HepG2 (cell line): Measurements from ENCODE around the gene FBF1. TPM values are rescaled to one million over a fixed set of nuclear protein-coding genes. Genes with fewer than 3 reads are reported as not detected.
A peak's percentile ranks its signal among the peaks of the same experiment; 100 is the strongest.

Experiments
- AGO1 ChIP-seq: fragments of 200-400 bp; formaldehyde crosslinking; IDR thresholded peaks from 2 replicates; pipeline ENCODE4 v1.6.1; 2017; ENCODE audit warnings: mild to moderate bottlenecking, low read depth, low read length, moderate library complexity; ENCODE audit not compliant: poor library complexity, severe bottlenecking
- ATF7-NPFF ChIP-seq: sonication (generic); formaldehyde crosslinking; IDR thresholded peaks from 2 replicates; pipeline ENCODE4 v1.8.1; 2023; ENCODE audit warnings: mild to moderate bottlenecking, low read depth, missing genetic modification reagents, moderate library complexity
- GMEB2 ChIP-seq: IDR thresholded peaks from 2 replicates; pipeline ENCODE4 v1.6.1; 2016; ENCODE audit warnings: missing biosample characterization, missing genetic modification reagents, low read depth
- KLF15 ChIP-seq: sonication (generic); formaldehyde crosslinking; IDR thresholded peaks from 2 replicates; pipeline ENCODE4 v1.8.1; 2023; ENCODE audit warnings: borderline replicate concordance, mild to moderate bottlenecking, inconsistent platforms, missing genetic modification reagents, mixed read lengths
- MED8 ChIP-seq: sonication (generic); formaldehyde crosslinking; IDR thresholded peaks from 2 replicates; pipeline ENCODE4 v1.8.1; 2023; ENCODE audit warnings: mild to moderate bottlenecking, missing genetic modification reagents; ENCODE audit not compliant: insufficient replicate concordance
- NCOR1 ChIP-seq: fragments of 200-600 bp; sonication (generic); IDR thresholded peaks from 2 replicates; pipeline ENCODE4 v1.7.0; 2017; ENCODE audit warnings: antibody characterized with exemption, low read length, borderline replicate concordance
- PHF5A ChIP-seq: IDR thresholded peaks from one replicate; pipeline ENCODE4 v1.6.1; 2018; ENCODE audit warnings: low read depth, missing genetic modification reagents; ENCODE audit not compliant: unreplicated experiment
- POGZ ChIP-seq: sonication (generic); formaldehyde crosslinking; IDR thresholded peaks from 2 replicates; pipeline ENCODE4 v1.4.0; 2020; ENCODE audit warnings: mild to moderate bottlenecking, missing genetic modification reagents
- REST ChIP-seq, 2 experiments: IDR thresholded peaks; 2 replicates each; pipeline ENCODE4 v1.6.1; 2011 to 2012; ENCODE audit warnings: low read length in 2 of 2, borderline replicate concordance in 1 of 2, low read depth in 1 of 2, mild to moderate bottlenecking in 1 of 2, moderate library complexity in 1 of 2
- RORA ChIP-seq: sonication (generic); formaldehyde crosslinking; IDR thresholded peaks from 2 replicates; pipeline ENCODE4 v1.5.0; 2020; ENCODE audit warnings: mild to moderate bottlenecking, missing genetic modification reagents, moderate library complexity
- SMC3 ChIP-seq: IDR thresholded peaks from 2 replicates; pipeline ENCODE4 v1.6.1; 2011; ENCODE audit warnings: low read length, improper control_type of control experiment
- SP1 ChIP-seq, 2 experiments: fragments of 450-650 bp in 1 of 2; sonication (generic) in 1 of 2; formaldehyde crosslinking in 1 of 2; IDR thresholded peaks; 2 replicates each; pipeline versions ENCODE4 v1.4.0 to v1.6.1; 2016 to 2020; ENCODE audit warnings: missing genetic modification reagents in 1 of 2
- SRSF4 ChIP-seq: fragments of 200-400 bp; formaldehyde crosslinking; IDR thresholded peaks from one replicate; pipeline ENCODE4 v1.6.1; 2018; ENCODE audit warnings: mild to moderate bottlenecking, low read depth, low read length, moderate library complexity; ENCODE audit not compliant: poor library complexity, severe bottlenecking
- YEATS4 ChIP-seq: sonication (generic); formaldehyde crosslinking; IDR thresholded peaks from 2 replicates; pipeline ENCODE4 v1.4.0; 2020; ENCODE audit warnings: missing genetic modification reagents, borderline replicate concordance
- ZFP62 ChIP-seq: sonication (generic); formaldehyde crosslinking; IDR thresholded peaks from 2 replicates; pipeline ENCODE4 v1.4.0; 2020; ENCODE audit warnings: missing genetic modification reagents
- ZNF234 ChIP-seq: sonication (generic); formaldehyde crosslinking; conservative IDR thresholded peaks from 2 replicates; pipeline ENCODE4 v1.5.1; 2020; ENCODE audit warnings: mild to moderate bottlenecking, missing genetic modification reagents
- ZNF274 ChIP-seq: sonication (generic); formaldehyde crosslinking; IDR thresholded peaks from 2 replicates; pipeline ENCODE4 v1.5.1; 2020; ENCODE audit warnings: mild to moderate bottlenecking, missing genetic modification reagents
- ZNF296 ChIP-seq: sonication (generic); formaldehyde crosslinking; conservative IDR thresholded peaks from 2 replicates; pipeline ENCODE4 v1.5.0; 2020; ENCODE audit warnings: mild to moderate bottlenecking, missing genetic modification reagents
- ZNF367 ChIP-seq: sonication (generic); formaldehyde crosslinking; IDR thresholded peaks from 2 replicates; pipeline ENCODE4 v1.4.0; 2020; ENCODE audit warnings: missing genetic modification reagents, borderline replicate concordance
- ZNF382 ChIP-seq: sonication (generic); formaldehyde crosslinking; IDR thresholded peaks from 2 replicates; pipeline ENCODE4 v1.5.0; 2020; ENCODE audit warnings: missing genetic modification reagents, mild to moderate bottlenecking, borderline replicate concordance
- ZNF7 ChIP-seq: IDR thresholded peaks from 2 replicates; pipeline ENCODE4 v1.6.1; 2016; ENCODE audit warnings: missing biosample characterization, missing genetic modification reagents
- ZNF737 ChIP-seq: sonication (generic); formaldehyde crosslinking; IDR thresholded peaks from 2 replicates; pipeline ENCODE4 v1.5.0; 2020; ENCODE audit warnings: missing genetic modification reagents, mild to moderate bottlenecking, borderline replicate concordance
- polyA plus RNA-seq, 8 experiments: library from polyadenylated mRNA; depleted of rRNA in 3 of 8; stranded (reverse) in 7 of 8; unstranded in 1 of 8; fragments of >200 nt; fragmentation: Illumina TruSeq in 4 of 8; extraction: Trizol in 4 of 8; gene quantifications; 2 replicates each; pipeline versions ENCODE4 v1.2.1 to v1.2.3, GENCODE V29; 2011 to 2016; ENCODE audit warnings: low read depth in 4 of 8, missing spikeins in 1 of 8, mixed read lengths in 1 of 8; ENCODE audit not compliant: insufficient read depth in 1 of 8
- total RNA-seq, 5 experiments: library from RNA; depleted of rRNA; stranded (reverse); fragments of >200 nt; fragmentation: Illumina TruSeq; extraction: Trizol; gene quantifications; 2 replicates each; pipeline ENCODE4 v1.2.3, GENCODE V29; 2016; ENCODE audit warnings: low read depth in 1 of 5

FBF1 gene
- total and polyA plus RNA-seq, 2 of the 13 experiments (the other 11 are each of a cell fraction or from before 2014, with no cell fraction given) = 2.4 to 8.1 TPM

- TF ChIP-seq RORA (CRISPR knock-in tag) (no peak), ZNF367 (peak; percentile 76; the same call in 1 of the 2 replicates), MED8 (CRISPR knock-in tag) (no peak), ZNF274 (peak; percentile 75; the same call in 1 of the 2 replicates), REST (IDR thresholded peaks at IDR 0.05; ENCODE audit: borderline replicate concordance in 1 of 2, low read depth in 1 of 2, low read length in 2 of 2) (no peak; a peak in 1 of 4 replicates), NCOR1 (0 out of 2 replicates have a peak, but pooled peaks have one; percentile 18), ZNF737 (CRISPR knock-in tag) (no peak), PHF5A (CRISPR knock-in tag) (peak; percentile 81), ZNF382 (CRISPR knock-in tag) (no peak), YEATS4 (CRISPR knock-in tag) (no peak; the same call in 1 of the 2 replicates), ZNF7 (CRISPR knock-in tag) (no peak), ATF7-NPFF (CRISPR knock-in tag) (peak; percentile 48; the same call in 1 of the 2 replicates), ZNF296 (CRISPR knock-in tag) (no peak; the same call in 1 of the 2 replicates), SP1 (IDR thresholded peaks at IDR 0.05) (no peak), SP1 (CRISPR knock-in tag; IDR thresholded peaks at IDR 0.05) (peak; percentile 70), SRSF4 (no peak), ZFP62 (CRISPR knock-in tag) (no peak), GMEB2 (no peak), ZNF234 (CRISPR knock-in tag) (no peak), KLF15 (CRISPR knock-in tag) (no peak), AGO1 (peak; percentile 91), POGZ (CRISPR knock-in tag) (peak; percentile 15; the same call in 1 of the 2 replicates), SMC3 (no peak)
These were observed 62.5 kb downstream of the FBF1 start, which contains the start of gene TRIM47 (continued) for GRCh38 chr17:75878174-75878998.
